ENCODE measurements around the gene FZR1. TPM values are rescaled to one million over a fixed set of nuclear protein-coding genes. Genes with fewer than 3 reads are reported as not detected.

FZR1 gene
- total RNA-seq, 6 donors from 2014 or later = 19.9 to 110 (median 37.5) TPM

DNA sequence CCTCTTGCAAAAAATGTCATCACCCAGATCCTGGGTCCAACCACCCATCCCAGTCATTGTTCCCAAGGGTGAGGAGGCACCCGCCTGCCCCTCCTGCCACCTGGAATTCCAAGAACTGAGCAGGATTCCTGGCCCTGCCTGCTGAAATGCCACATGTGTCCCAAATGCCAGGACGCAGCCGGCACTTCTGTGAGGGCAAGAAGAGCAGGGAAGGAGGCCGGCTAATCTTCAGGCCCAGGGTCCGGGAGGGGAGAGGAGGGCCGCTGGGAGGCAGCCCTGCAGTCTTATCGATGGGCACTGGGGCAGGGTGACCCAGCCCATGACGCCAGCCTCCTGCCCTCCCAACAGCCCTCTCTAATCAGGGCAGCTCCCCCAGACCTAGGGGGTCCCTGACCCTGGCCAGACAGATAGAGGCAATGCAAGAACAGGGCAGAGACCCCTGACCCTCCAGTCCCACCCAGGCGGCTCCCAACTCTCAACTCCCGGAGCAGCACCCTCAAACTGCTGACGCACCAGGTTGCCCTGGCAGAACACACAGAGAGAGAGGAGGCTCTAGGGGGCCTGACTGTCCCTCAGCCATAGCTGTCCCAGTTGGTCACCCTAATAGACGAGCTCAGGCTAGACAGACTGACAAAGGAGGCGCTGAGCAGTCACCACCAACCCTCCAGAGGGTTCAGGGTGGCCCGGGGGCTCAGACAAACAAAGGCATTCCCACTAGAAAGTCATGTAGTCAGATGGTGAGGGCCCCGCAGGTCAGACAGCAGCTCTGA lies 49.7 kb downstream of the FZR1 start:
- Histone ChIP-seq H3K4me3 (peak overlapping the region in 3 of 4 donors; percentile 98 to 99 (median 99)), H3K27ac (peak overlapping the region in 2 of 4 donors; percentile 88 to 89), H3K4me1 (peaks cover 21 to 48% (median 39%) of the 10 kb centered on the region in 4 donors), H3K9me3 (no peaks in the 10 kb centered on the region), H3K36me3 (peaks cover 0 to under 1% (median 0%) of the 10 kb centered on the region in 4 donors), H3K27me3 (no peaks in the 10 kb centered on the region)
- no peak for ATAC-seq (ENCODE audit: low FRiP score in 2 of 2)
- DNase-seq = no peak
- TF ChIP-seq POLR2AphosphoS5 (IDR thresholded peaks at IDR 0.05) (no peak), EP300 (IDR thresholded peaks at IDR 0.05) (no peak)
- TF ChIP-seq, protein P1, sequence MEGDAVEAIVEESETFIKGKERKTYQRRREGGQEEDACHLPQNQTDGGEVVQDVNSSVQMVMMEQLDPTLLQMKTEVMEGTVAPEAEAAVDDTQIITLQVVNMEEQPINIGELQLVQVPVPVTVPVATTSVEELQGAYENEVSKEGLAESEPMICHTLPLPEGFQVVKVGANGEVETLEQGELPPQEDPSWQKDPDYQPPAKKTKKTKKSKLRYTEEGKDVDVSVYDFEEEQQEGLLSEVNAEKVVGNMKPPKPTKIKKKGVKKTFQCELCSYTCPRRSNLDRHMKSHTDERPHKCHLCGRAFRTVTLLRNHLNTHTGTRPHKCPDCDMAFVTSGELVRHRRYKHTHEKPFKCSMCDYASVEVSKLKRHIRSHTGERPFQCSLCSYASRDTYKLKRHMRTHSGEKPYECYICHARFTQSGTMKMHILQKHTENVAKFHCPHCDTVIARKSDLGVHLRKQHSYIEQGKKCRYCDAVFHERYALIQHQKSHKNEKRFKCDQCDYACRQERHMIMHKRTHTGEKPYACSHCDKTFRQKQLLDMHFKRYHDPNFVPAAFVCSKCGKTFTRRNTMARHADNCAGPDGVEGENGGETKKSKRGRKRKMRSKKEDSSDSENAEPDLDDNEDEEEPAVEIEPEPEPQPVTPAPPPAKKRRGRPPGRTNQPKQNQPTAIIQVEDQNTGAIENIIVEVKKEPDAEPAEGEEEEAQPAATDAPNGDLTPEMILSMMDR (IDR thresholded peaks at IDR 0.05) = no peak
- WGBS, 2 donors = 74 to 79% methylated on average over 7 to 12 of the region's 15 CpGs

DNA sequence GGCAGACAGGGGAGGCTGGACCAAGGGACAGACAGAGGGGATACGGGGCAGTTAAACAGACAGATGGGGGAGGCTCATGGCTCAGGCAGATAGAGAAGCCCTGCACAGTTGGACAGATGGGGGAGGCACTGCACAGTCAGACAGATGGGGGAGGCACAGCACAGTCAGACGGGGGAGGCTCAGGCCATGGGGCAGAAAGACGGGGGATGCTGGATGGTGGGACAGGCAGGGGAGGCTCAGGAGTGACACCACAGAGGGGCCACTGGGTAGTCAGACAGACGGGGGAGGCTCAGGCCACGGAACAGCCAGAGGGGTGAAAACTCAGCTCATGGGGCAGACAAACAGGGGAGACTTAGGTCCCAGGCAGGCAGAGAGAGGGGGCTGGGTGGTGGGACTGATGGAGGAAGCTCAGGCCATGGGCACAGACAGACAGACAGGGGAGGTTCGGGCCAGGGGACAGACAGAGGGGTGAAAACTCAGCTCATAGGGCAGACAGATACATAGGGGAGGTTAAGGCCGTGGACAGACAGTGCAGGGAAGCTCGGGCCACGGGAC lies 50.4 kb downstream of the FZR1 start:
- no peak for DNase-seq
- WGBS, 2 donors = 28 to 40% methylated on average over 6 to 9 of the region's 9 CpGs
- Histone ChIP-seq H3K36me3 (no peaks in the 10 kb centered on the region), H3K4me1 (peaks cover 21 to 48% (median 39%) of the 10 kb centered on the region in 4 donors), H3K27me3 (no peaks in the 10 kb centered on the region), H3K27ac (peak overlapping the region; percentile 35 to 89 (median 84)), H3K9me3 (no peaks in the 10 kb centered on the region), H3K4me3 (peak overlapping the region; percentile 89 to 99 (median 98))
- no peak for ATAC-seq (ENCODE audit: low FRiP score in 2 of 2)
- TF ChIP-seq, protein P1 (IDR thresholded peaks at IDR 0.05) = no peak
- TF ChIP-seq POLR2A (IDR thresholded peaks at IDR 0.05) (no peak), POLR2AphosphoS5 (IDR thresholded peaks at IDR 0.05) (no peak), EP300 (IDR thresholded peaks at IDR 0.05) (no peak)

DNA sequence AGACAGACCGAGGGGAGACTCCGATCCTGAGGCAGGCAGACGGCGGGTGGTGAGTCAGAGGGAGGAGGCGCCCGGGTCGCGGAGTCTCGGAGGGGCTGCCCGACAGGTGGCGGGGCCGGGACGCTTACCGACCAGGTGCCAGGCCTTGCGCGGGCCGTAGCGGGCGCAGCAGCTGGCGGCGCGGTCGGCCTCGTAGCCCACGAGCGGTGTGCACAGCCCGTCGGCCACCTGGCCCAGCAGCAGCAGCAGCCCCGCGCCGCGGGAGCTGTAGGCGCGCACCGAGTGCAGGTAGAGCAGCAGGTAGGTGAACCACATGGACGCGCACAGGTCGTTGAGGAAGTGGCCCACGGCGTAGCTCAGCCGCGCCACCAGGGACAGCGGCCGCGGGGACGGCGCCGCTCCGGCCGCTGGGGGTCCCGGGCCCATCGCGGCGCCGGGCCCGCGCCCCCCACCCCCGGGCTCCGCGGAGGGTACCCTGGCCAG lies 50.9 kb downstream of the FZR1 start:
- no peaks in the 10 kb centered on the region for H3K36me3 ChIP-seq
- H3K4me1 ChIP-seq = peaks cover 21 to 48% (median 39%) of the 10 kb centered on the region in 4 donors
- H3K27me3 ChIP-seq = no peaks in the 10 kb centered on the region
- peak overlapping the region; percentile 35 to 89 (median 84) for H3K27ac ChIP-seq
- peak overlapping the region; percentile 89 to 99 (median 98) for H3K4me3 ChIP-seq
- no peaks in the 10 kb centered on the region for H3K9me3 ChIP-seq
- ATAC-seq (ENCODE audit: low FRiP score in 2 of 2) = peak in 1 of 2 donors; percentile 27
- DNase-seq = peak; percentile 49 to 90
- WGBS, 2 donors = 1% methylated on average over 19 of the region's 60 CpGs; no CpG with 5 or more reads in 1 of the 2 donors
- TF ChIP-seq EP300 (IDR thresholded peaks at IDR 0.05) (no peak), POLR2A (IDR thresholded peaks at IDR 0.05) (no peak), POLR2AphosphoS5 (IDR thresholded peaks at IDR 0.05) (no peak)
- TF ChIP-seq, protein P1 (IDR thresholded peaks at IDR 0.05) = peak in 4 of 6 experiments; percentile 34 to 59 (median 46)

DNA sequence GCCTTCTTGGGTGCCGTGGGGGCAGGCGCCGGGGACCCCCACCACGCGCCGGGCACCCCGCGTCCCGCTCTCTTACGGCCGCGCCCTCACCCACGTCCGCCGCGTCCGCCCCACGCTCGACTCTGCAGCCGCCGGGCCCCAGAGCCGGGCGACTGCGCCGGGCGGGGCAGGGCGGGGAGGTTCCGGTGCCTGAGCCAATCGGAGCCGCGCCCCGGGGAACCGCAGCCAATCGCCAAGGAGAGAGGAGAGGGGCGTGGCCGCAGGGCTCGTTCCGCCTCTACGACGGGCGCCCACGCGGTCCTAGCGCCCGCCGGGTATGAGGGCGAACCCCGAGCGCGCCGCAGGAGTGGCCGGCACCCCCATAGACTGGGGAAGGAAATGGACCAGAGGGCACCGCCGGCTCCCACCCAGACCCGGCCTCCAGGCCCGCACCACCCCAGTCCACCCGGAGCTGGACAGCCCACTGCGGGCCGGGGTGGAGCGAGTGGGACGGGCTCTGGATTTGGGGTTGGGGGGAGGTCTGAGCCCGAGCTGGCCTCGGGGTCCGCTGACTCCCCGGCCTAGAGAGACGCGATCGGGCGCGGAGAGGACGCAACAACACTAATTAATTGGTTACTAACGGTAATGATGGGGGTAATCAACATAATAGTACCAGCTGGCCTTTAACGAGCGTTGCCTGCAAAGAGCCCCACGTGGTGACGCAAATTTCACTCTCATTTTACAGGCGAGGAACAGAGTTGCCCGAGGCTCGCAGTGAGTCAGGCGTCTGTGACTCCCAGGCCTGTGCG lies 51.5 kb downstream of the FZR1 start, which contains the start of gene MFSD12:
Gene MFSD12, minus strand, starts transcription at position 126 of the 788 bp plus-strand sequence. CDS start 183 bp downstream, outside the sequence.
- ATAC-seq (ENCODE audit: low FRiP score in 2 of 2) (peak; percentile 98), DNase-seq (peak; percentile 90 to 99)
- Histone ChIP-seq H3K27me3 (no peaks in the 10 kb centered on the region), H3K9me3 (no peaks in the 10 kb centered on the region), H3K36me3 (no peaks in the 10 kb centered on the region), H3K4me3 (peak within 1 kb of the TSS; percentile 89 to 99 (median 98)), H3K4me1 (peaks cover 21 to 45% (median 39%) of the 10 kb centered on the region in 4 donors), H3K27ac (peak within 1 kb of the TSS; percentile 78 to 89 (median 84))
- TF ChIP-seq POLR2AphosphoS5 (IDR thresholded peaks at IDR 0.05) = peak; percentile 9 to 84
- TF ChIP-seq, protein P1 (IDR thresholded peaks at IDR 0.05) = no peak
- peak in 2 of 4 donors; percentile 73 to 96 for TF ChIP-seq POLR2A (IDR thresholded peaks at IDR 0.05)
- TF ChIP-seq EP300 (IDR thresholded peaks at IDR 0.05) = peak in 1 of 4 donors; percentile 28
- WGBS, 2 donors = 0 to 1% methylated on average over 19 to 20 of the region's 81 CpGs
